IMR-90 (cell line): ENCODE data around the gene CLEC11A. TPM values are rescaled to one million over a fixed set of nuclear protein-coding genes. Genes with fewer than 3 reads are reported as not detected.

Experiments
- ATAC-seq: fragments of 200-7000 bp; cut with Tn5 transposase; 2 replicates; pipeline ENCODE4 v1.9.1; 2020; ENCODE audit warnings: low read depth, mild to moderate bottlenecking, moderate library complexity
- BruUV-seq: library from RNA; stranded (reverse); fragments of 400-500 nt; replicated peaks from 2 replicates; lab custom pipeline; 2021; lab: Mats Ljungman, UMichigan
- CTCF ChIA-PET: fragments of 300-600 bp; formaldehyde crosslinking; extraction: SDS; loops from one replicate; lab custom pipeline; 2021; ENCODE audit warnings: antibody characterized with exemption; lab: Yijun Ruan, JAX
- POLR2A ChIA-PET: fragments of 300-600 bp; sonication (Branson Sonifier 250); formaldehyde crosslinking; loops from one replicate; lab custom pipeline; 2022; ENCODE audit warnings: antibody characterized with exemption; ENCODE audit not compliant: unreplicated experiment; lab: Charles Lee
- DNase-seq: peaks from one replicate; pipeline ENCODE4 v3.0.0; 2013
- H2AFZ ChIP-seq: replicated peaks from 2 replicates; pipeline ENCODE3; 2013; ENCODE audit warnings: low read length, mild to moderate bottlenecking; ENCODE audit not compliant: poor library complexity
- H2AK5ac ChIP-seq: 2 replicates; pipeline ENCODE4 v1.6.1; 2013; ENCODE audit warnings: low read depth, low read length, inconsistent platforms
- H2AK9ac ChIP-seq: replicated peaks from 2 replicates; pipeline ENCODE3; 2013; ENCODE audit warnings: mild to moderate bottlenecking, low read depth, low read length, moderate library complexity; ENCODE audit not compliant: poor library complexity
- H2BK120ac ChIP-seq: 2 replicates; pipeline ENCODE4 v1.6.1; 2013; ENCODE audit warnings: low read depth, low read length, inconsistent platforms
- H2BK15ac ChIP-seq: 3 replicates; pipeline ENCODE4 v1.6.1; 2013; ENCODE audit warnings: low read depth, low read length, inconsistent platforms
- H2BK20ac ChIP-seq: 2 replicates; pipeline ENCODE4 v1.6.1; 2013; ENCODE audit warnings: low read depth, mild to moderate bottlenecking, inconsistent platforms, low read length, moderate library complexity
- H2BK5ac ChIP-seq: 2 replicates; pipeline ENCODE4 v1.6.1; 2013; ENCODE audit warnings: mild to moderate bottlenecking, low read depth, low read length, inconsistent platforms; ENCODE audit not compliant: poor library complexity, severe bottlenecking
- H3K14ac ChIP-seq: replicated peaks from 2 replicates; pipeline ENCODE4 v1.6.1; 2013; ENCODE audit warnings: low read depth, low read length, inconsistent platforms
- H3K18ac ChIP-seq: 2 replicates; pipeline ENCODE4 v1.6.1; 2013; ENCODE audit warnings: low read depth, low read length, control low read depth
- H3K23ac ChIP-seq: 2 replicates; pipeline ENCODE4 v1.6.1; 2013; ENCODE audit warnings: low read depth, low read length, inconsistent platforms
- H3K27ac ChIP-seq: 2 replicates; pipeline ENCODE4 v1.5.1; 2013; ENCODE audit warnings: mild to moderate bottlenecking, control low read depth, low read length; ENCODE audit not compliant: insufficient read depth
- H3K27me3 ChIP-seq: 2 replicates; pipeline ENCODE4 v1.6.1; 2013; ENCODE audit warnings: low read length; ENCODE audit not compliant: control insufficient read depth, insufficient read depth
- H3K36me3 ChIP-seq: 2 replicates; pipeline ENCODE4 v1.6.1; 2013; ENCODE audit warnings: low read length, mixed read lengths; ENCODE audit not compliant: control insufficient read depth, insufficient read depth
- H3K4ac ChIP-seq: 2 replicates; pipeline ENCODE4 v1.6.1; 2013; ENCODE audit warnings: low read depth, low read length, inconsistent platforms
- H3K4me1 ChIP-seq: 2 replicates; pipeline ENCODE4 v1.6.1; 2013; ENCODE audit warnings: low read length, mixed read lengths; ENCODE audit not compliant: control insufficient read depth, insufficient read depth
- H3K4me2 ChIP-seq: 2 replicates; pipeline ENCODE4 v1.6.1; 2013; ENCODE audit warnings: low read depth, mild to moderate bottlenecking, control low read depth, low read length, moderate library complexity
- H3K4me3 ChIP-seq: 2 replicates; pipeline ENCODE4 v1.5.1; 2013; ENCODE audit warnings: low read depth, mild to moderate bottlenecking, control low read depth, low read length, moderate library complexity; ENCODE audit not compliant: insufficient read depth
- H3K56ac ChIP-seq: 2 replicates; pipeline ENCODE4 v1.6.1; 2013; ENCODE audit warnings: low read length, inconsistent platforms; ENCODE audit not compliant: insufficient read depth; ENCODE audit errors: extremely low read depth
- H3K79me1 ChIP-seq, 2 experiments: 2 replicates each; pipeline ENCODE4 v1.6.1; 2013; ENCODE audit warnings: low read length in 2 of 2, inconsistent platforms in 1 of 2, low read depth in 1 of 2
- H3K9ac ChIP-seq: 2 replicates; pipeline ENCODE4 v1.6.1; 2013; ENCODE audit warnings: low read depth, low read length, control low read depth
- H3K9me1 ChIP-seq: 2 replicates; pipeline ENCODE4 v1.6.1; 2013; ENCODE audit warnings: low read length, inconsistent platforms; ENCODE audit not compliant: insufficient read depth
- H3K9me3 ChIP-seq: 2 replicates; pipeline ENCODE4 v1.6.1; 2013; ENCODE audit warnings: low read length; ENCODE audit not compliant: control insufficient read depth, insufficient read depth
- H4K20me1 ChIP-seq: 2 replicates; pipeline ENCODE4 v1.6.1; 2013; ENCODE audit warnings: low read length, inconsistent platforms; ENCODE audit not compliant: insufficient read depth
- H4K5ac ChIP-seq: 2 replicates; pipeline ENCODE4 v1.6.1; 2013; ENCODE audit warnings: mild to moderate bottlenecking, low read depth, low read length, control low read depth
- H4K8ac ChIP-seq, 2 experiments: 2 replicates each; pipeline ENCODE4 v1.6.1; 2013; ENCODE audit warnings: low read depth in 2 of 2, low read length in 2 of 2, control low read depth in 1 of 2, inconsistent platforms in 1 of 2
- H4K91ac ChIP-seq: 2 replicates; pipeline ENCODE4 v1.6.1; 2013; ENCODE audit warnings: low read depth, low read length, inconsistent platforms; ENCODE audit not compliant: insufficient read depth
- BHLHE40 ChIP-seq: fragments of 150-350 bp; IDR thresholded peaks from 2 replicates; pipeline ENCODE4 v1.6.1; 2016; ENCODE audit warnings: mild to moderate bottlenecking, low read depth, low read length
- CEBPB ChIP-seq: IDR thresholded peaks from 2 replicates; pipeline ENCODE4 v1.6.1; 2012; ENCODE audit warnings: low read depth, low read length, improper control_type of control experiment
- CHD1 ChIP-seq: IDR thresholded peaks from 2 replicates; pipeline ENCODE4 v1.6.1; 2012; ENCODE audit warnings: low read depth, low read length, improper control_type of control experiment
- FOS ChIP-seq: fragments of 150-350 bp; IDR thresholded peaks from 2 replicates; pipeline ENCODE4 v1.6.1; 2016; ENCODE audit warnings: low read depth, low read length
- MAFK ChIP-seq: IDR thresholded peaks from 2 replicates; pipeline ENCODE4 v1.6.1; 2012; ENCODE audit warnings: low read depth, low read length, improper control_type of control experiment
- MAZ ChIP-seq: IDR thresholded peaks from 2 replicates; pipeline ENCODE4 v1.6.1; 2012; ENCODE audit warnings: low read depth, mild to moderate bottlenecking, low read length, improper control_type of control experiment, moderate library complexity, borderline replicate concordance
- MXI1 ChIP-seq: IDR thresholded peaks from 2 replicates; pipeline ENCODE4 v1.6.1; 2012; ENCODE audit warnings: low read depth, mild to moderate bottlenecking, low read length, moderate library complexity, borderline replicate concordance
- NFE2L2 ChIP-seq: fragments of 150-350 bp; IDR thresholded peaks from 2 replicates; pipeline ENCODE4 v1.6.1; 2016; ENCODE audit warnings: low read depth, mild to moderate bottlenecking, low read length
- POLR2A ChIP-seq: IDR thresholded peaks from 2 replicates; pipeline ENCODE4 v1.6.1; 2012; ENCODE audit warnings: mild to moderate bottlenecking, low read depth, low read length
- RAD21 ChIP-seq: IDR thresholded peaks from 2 replicates; pipeline ENCODE4 v1.6.1; 2012; ENCODE audit warnings: low read length, improper control_type of control experiment
- RCOR1 ChIP-seq: IDR thresholded peaks from 2 replicates; pipeline ENCODE4 v1.6.1; 2012; ENCODE audit warnings: mild to moderate bottlenecking, low read length, improper control_type of control experiment; ENCODE audit not compliant: insufficient replicate concordance
- RFX5 ChIP-seq: IDR thresholded peaks from 2 replicates; pipeline ENCODE4 v1.8.0; 2012; ENCODE audit warnings: low read depth, mild to moderate bottlenecking, low read length, moderate library complexity
- SMC3 ChIP-seq: fragments of 150-350 bp; IDR thresholded peaks from 2 replicates; pipeline ENCODE4 v1.6.1; 2016; ENCODE audit warnings: low read depth, mild to moderate bottlenecking, antibody characterized with exemption, low read length, moderate library complexity
- WGBS, 2 experiments: methylation state at CpG; one replicate each; pipeline versions ENCODE4 v1.1.5 to v1.1.7; 2013; ENCODE audit warnings: missing lambda C conversion rate in 2 of 2; ENCODE audit not compliant: insufficient read length in 1 of 2; ENCODE audit errors: extremely low coverage in 2 of 2; 5-methylcytosine and 5-hydroxymethylcytosine counted together
- dilution Hi-C: fragments of 300-500 bp; cut with HindIII; formaldehyde crosslinking; loops from one replicate; pipeline ENCODE4 v1.14.3; 2018; ENCODE audit warnings: low sequenced_read_pairs; ENCODE audit not compliant: unreplicated experiment
- in situ Hi-C: fragments of 300-500 bp; cut with MboI; formaldehyde crosslinking; loops from 3 replicates; pipeline ENCODE4 v1.14.3; 2019; ENCODE audit warnings: low sequenced_read_pairs, inconsistent platforms, mixed read lengths
- intact Hi-C: fragments of 100-400 bp; cut with micrococcal nuclease; formaldehyde crosslinking; loops from 2 replicates; pipeline ENCODE4 v1.10.0; 2022
- polyA plus RNA-seq, 3 experiments: library from polyadenylated mRNA; depleted of rRNA; stranded (reverse); fragments of >200 nt; gene quantifications; 2 replicates each; pipeline ENCODE4 v1.2.3, GENCODE V29; 2012; ENCODE audit warnings: low replicate concordance in 1 of 3
- total RNA-seq: library from RNA; depleted of rRNA; stranded (reverse); fragments of >200 nt; gene quantifications from 2 replicates; pipeline ENCODE4 v1.2.3, GENCODE V29; 2012
- TF ChIP-seq, protein P1 (sequence below): fragments of 150-350 bp; IDR thresholded peaks from 2 replicates; pipeline ENCODE4 v1.6.1; 2017; ENCODE audit warnings: mild to moderate bottlenecking, antibody characterized with exemption, low read length, low read depth
- TF ChIP-seq, protein P2 (sequence below): conservative IDR thresholded peaks from 2 replicates; pipeline ENCODE4 v1.5.1; 2012; ENCODE audit warnings: mild to moderate bottlenecking, low read depth, low read length, improper control_type of control experiment
- TF ChIP-seq, protein P3 (sequence below): fragments of 150-350 bp; IDR thresholded peaks from 2 replicates; pipeline ENCODE4 v1.6.1; 2016; ENCODE audit warnings: low read depth, mild to moderate bottlenecking, low read length, moderate library complexity, borderline replicate concordance

Gene CLEC11A
- total and polyA plus RNA-seq, 2 of the 4 experiments (the other 2 are of a cell fraction): 17.0 to 152 TPM

DNA sequence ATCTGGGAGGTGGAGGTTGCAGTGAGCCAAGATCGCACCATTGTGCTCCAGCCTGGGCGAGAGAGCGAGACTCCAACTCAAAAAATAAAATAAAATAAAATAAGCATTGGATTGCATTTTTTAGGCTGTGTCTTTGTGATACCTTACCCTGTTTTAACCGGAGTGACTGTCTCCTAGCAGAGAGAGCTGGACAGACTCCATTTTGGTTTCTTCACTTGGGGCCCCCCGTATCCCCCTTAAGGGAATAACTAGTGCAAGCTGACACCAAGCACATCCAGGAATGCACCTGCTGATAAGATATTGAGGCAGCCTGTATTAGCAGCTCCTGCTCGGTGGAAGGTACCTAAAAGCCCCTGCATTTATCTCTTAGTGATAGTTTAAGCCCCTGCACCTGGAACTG is 26.3 kb downstream of the CLEC11A start:
- Histone ChIP-seq H3K36me3 (no peaks in the 10 kb centered on the region), H3K27ac (no peak overlapping the region), H3K9me3 (no peaks in the 10 kb centered on the region), H3K4ac (no peak overlapping the region), H2BK120ac (no peak overlapping the region), H3K56ac (no peak overlapping the region), H4K91ac (no peak overlapping the region), H3K27me3 (peaks cover 6% of the 10 kb centered on the region), H2AFZ (no peak overlapping the region), H3K23ac (no peak overlapping the region), H3K9ac (no peak overlapping the region), H3K4me3 (no peak overlapping the region), H3K79me1 (no peaks in the 10 kb centered on the region), H3K4me2 (no peak overlapping the region), H4K20me1 (no peaks in the 10 kb centered on the region), H3K18ac (no peak overlapping the region), H3K14ac (no peak overlapping the region), H3K4me1 (no peaks in the 10 kb centered on the region), H3K9me1 (no peaks in the 10 kb centered on the region), H2BK20ac (no peak overlapping the region), H4K5ac (no peak overlapping the region), H2BK5ac (no peak overlapping the region), H2BK15ac (no peak overlapping the region), H2AK9ac (no peak overlapping the region), H4K8ac (no peak overlapping the region), H2AK5ac (no peak overlapping the region)
- 0% methylated on average over 1 of the region's 6 CpGs; no CpG with 5 or more reads in 1 of the 2 experiments for WGBS, 2 experiments
- POLR2A ChIA-PET: no interaction called here
- CTCF ChIA-PET: no interaction called here
- BruUV-seq: no TSS peak
- dilution Hi-C loops (no loop called here), intact Hi-C loops (no loop called here), in situ Hi-C loops (no loop called here)
- TF ChIP-seq, protein P1, sequence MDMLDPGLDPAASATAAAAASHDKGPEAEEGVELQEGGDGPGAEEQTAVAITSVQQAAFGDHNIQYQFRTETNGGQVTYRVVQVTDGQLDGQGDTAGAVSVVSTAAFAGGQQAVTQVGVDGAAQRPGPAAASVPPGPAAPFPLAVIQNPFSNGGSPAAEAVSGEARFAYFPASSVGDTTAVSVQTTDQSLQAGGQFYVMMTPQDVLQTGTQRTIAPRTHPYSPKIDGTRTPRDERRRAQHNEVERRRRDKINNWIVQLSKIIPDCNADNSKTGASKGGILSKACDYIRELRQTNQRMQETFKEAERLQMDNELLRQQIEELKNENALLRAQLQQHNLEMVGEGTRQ: no peak
- no peak for TF ChIP-seq RCOR1
- no peak for TF ChIP-seq RFX5
- no peak for TF ChIP-seq CEBPB
- no peak for TF ChIP-seq POLR2A
- no peak for TF ChIP-seq RAD21
- TF ChIP-seq SMC3: no peak
- no peak for TF ChIP-seq FOS
- TF ChIP-seq MAFK: no peak
- TF ChIP-seq BHLHE40: no peak
- no peak for TF ChIP-seq CHD1
- TF ChIP-seq, protein P2, sequence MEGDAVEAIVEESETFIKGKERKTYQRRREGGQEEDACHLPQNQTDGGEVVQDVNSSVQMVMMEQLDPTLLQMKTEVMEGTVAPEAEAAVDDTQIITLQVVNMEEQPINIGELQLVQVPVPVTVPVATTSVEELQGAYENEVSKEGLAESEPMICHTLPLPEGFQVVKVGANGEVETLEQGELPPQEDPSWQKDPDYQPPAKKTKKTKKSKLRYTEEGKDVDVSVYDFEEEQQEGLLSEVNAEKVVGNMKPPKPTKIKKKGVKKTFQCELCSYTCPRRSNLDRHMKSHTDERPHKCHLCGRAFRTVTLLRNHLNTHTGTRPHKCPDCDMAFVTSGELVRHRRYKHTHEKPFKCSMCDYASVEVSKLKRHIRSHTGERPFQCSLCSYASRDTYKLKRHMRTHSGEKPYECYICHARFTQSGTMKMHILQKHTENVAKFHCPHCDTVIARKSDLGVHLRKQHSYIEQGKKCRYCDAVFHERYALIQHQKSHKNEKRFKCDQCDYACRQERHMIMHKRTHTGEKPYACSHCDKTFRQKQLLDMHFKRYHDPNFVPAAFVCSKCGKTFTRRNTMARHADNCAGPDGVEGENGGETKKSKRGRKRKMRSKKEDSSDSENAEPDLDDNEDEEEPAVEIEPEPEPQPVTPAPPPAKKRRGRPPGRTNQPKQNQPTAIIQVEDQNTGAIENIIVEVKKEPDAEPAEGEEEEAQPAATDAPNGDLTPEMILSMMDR: no peak
- TF ChIP-seq, protein P3, sequence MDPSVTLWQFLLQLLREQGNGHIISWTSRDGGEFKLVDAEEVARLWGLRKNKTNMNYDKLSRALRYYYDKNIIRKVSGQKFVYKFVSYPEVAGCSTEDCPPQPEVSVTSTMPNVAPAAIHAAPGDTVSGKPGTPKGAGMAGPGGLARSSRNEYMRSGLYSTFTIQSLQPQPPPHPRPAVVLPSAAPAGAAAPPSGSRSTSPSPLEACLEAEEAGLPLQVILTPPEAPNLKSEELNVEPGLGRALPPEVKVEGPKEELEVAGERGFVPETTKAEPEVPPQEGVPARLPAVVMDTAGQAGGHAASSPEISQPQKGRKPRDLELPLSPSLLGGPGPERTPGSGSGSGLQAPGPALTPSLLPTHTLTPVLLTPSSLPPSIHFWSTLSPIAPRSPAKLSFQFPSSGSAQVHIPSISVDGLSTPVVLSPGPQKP: no peak
- TF ChIP-seq MAZ: no peak
- TF ChIP-seq NFE2L2: no peak
- TF ChIP-seq MXI1: no peak
- DNase-seq (no peak), ATAC-seq (no peak)
